ENCODE results near the gene FANCD2. TPM values are rescaled to one million over a fixed set of nuclear protein-coding genes. Genes with fewer than 3 reads are reported as not detected.

The FANCD2 gene
- total RNA-seq, 1 experiment from 2014 or later: 74.9 TPM

DNA sequence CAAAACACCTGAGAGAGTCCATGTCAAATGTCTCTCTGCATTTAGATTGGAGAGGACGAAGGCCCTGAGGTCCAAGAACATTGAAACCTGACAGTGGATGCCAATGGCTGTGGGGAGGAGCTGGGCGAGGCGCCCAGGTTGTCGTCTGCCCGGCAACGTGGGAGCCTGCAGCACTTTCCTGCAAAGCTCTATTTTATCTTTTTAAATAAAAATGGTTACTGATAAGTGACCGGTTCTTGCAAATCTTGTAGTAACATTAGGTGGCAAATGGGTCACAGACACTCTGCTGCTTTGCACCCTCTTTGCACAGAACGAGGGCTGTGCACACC, 19.5 kb upstream of the FANCD2 start:
- WGBS (ENCODE audit: extremely low coverage, insufficient read length, low lambda C conversion rate): no CpG with 5 or more reads among the region's 8 CpGs
- Histone ChIP-seq H3K18ac (ENCODE audit: insufficient read length, low read depth, low read length) (no peak overlapping the region), H3T11ph (ENCODE audit: low read length) (no peak overlapping the region), H4K5ac (ENCODE audit: insufficient read length, low read depth, low read length) (no peak overlapping the region), H3K9ac (ENCODE audit: extremely low read depth, insufficient read length, low read length) (no peak overlapping the region), H3K4me2 (ENCODE audit: insufficient read depth, insufficient read length, low read length) (no peak overlapping the region), H2BK120ac (ENCODE audit: low read depth, low read length, poor library complexity, severe bottlenecking) (no peak overlapping the region), H2BK15ac (ENCODE audit: low read depth, low read length) (no peak overlapping the region), H3K56ac (ENCODE audit: insufficient read length, low read depth, low read length) (no peak overlapping the region), H3K79me1 (ENCODE audit: insufficient read depth, low read depth, low read length, poor library complexity, severe bottlenecking) (no peaks in the 10 kb centered on the region), H4K8ac (replicated peaks; ENCODE audit: insufficient read length, low read depth, low read length) (no peak overlapping the region), H2AK5ac (ENCODE audit: insufficient read length, low read length) (no peak overlapping the region), H3K23ac (ENCODE audit: insufficient read length, low read depth, low read length) (no peak overlapping the region), H2BK5ac (ENCODE audit: insufficient read length, low read length) (no peak overlapping the region), H3K27ac (ENCODE audit: insufficient read length, low read depth, low read length) (no peak overlapping the region), H3K4me1 (ENCODE audit: insufficient read depth, low read length) (no peaks in the 10 kb centered on the region), H3K79me2 (ENCODE audit: insufficient read depth, low read length) (no peaks in the 10 kb centered on the region; the same call in 1 of the 2 replicates), H3K4ac (ENCODE audit: low read depth, low read length) (no peak overlapping the region), H2AFZ (ENCODE audit: low read length) (no peak overlapping the region), H2BK12ac (ENCODE audit: insufficient read length, low read depth, low read length) (no peak overlapping the region), H3K9me3 (ENCODE audit: control insufficient read depth, low read depth, low read length) (no peaks in the 10 kb centered on the region), H4K91ac (ENCODE audit: insufficient read length, low read depth, low read length) (no peak overlapping the region), H4K20me1 (ENCODE audit: control insufficient read depth, insufficient read depth, insufficient read length) (no peaks in the 10 kb centered on the region), H3K27me3 (ENCODE audit: insufficient read depth, low read length) (no peaks in the 10 kb centered on the region), H2BK20ac (ENCODE audit: low read depth, low read length, poor library complexity, severe bottlenecking) (no peak overlapping the region), H3K14ac (ENCODE audit: insufficient read depth, low read length) (no peak overlapping the region), H3K23me2 (ENCODE audit: insufficient read length, low read depth, low read length, poor library complexity, severe bottlenecking) (peaks cover 11% of the 10 kb centered on the region)
- Mint-ChIP-seq H3K9me3 (no peaks in the 10 kb centered on the region), H3K4me3 (no peak overlapping the region), H3K36me3 (ENCODE audit: insufficient read depth in 1 of 3, low read depth in 3 of 3) (peaks cover 20 to 27% (median 21%) of the 10 kb centered on the region in 3 experiments; a peak in 6 of 7 replicates), H3K27ac (no peak overlapping the region), H3K27me3 (ENCODE audit: low read depth) (peaks cover 11% of the 10 kb centered on the region), H3K4me1 (peaks cover 17 to 21% of the 10 kb centered on the region in 2 experiments)
- TF ChIP-seq, protein P1, sequence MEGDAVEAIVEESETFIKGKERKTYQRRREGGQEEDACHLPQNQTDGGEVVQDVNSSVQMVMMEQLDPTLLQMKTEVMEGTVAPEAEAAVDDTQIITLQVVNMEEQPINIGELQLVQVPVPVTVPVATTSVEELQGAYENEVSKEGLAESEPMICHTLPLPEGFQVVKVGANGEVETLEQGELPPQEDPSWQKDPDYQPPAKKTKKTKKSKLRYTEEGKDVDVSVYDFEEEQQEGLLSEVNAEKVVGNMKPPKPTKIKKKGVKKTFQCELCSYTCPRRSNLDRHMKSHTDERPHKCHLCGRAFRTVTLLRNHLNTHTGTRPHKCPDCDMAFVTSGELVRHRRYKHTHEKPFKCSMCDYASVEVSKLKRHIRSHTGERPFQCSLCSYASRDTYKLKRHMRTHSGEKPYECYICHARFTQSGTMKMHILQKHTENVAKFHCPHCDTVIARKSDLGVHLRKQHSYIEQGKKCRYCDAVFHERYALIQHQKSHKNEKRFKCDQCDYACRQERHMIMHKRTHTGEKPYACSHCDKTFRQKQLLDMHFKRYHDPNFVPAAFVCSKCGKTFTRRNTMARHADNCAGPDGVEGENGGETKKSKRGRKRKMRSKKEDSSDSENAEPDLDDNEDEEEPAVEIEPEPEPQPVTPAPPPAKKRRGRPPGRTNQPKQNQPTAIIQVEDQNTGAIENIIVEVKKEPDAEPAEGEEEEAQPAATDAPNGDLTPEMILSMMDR (conservative IDR thresholded peaks at IDR 0.05): no peak
- no peak for DNase-seq

All from H9 (cell line).